ENCODE results near the gene ANKHD1.

GRCh38 chr5:140558542-140558941, 156.9 kb downstream of the ANKHD1 start:
- TF ChIP-seq BHLHE40 (IDR thresholded peaks at IDR 0.05; ENCODE audit: borderline replicate concordance) (no peak), NFRKB (IDR thresholded peaks at IDR 0.05) (no peak), ELF4 (IDR thresholded peaks at IDR 0.05) (no peak), ZNF384 (IDR thresholded peaks at IDR 0.05) (no peak), SUZ12 (IDR thresholded peaks at IDR 0.05) (no peak), CTBP1 (IDR thresholded peaks at IDR 0.05; ENCODE audit: borderline replicate concordance) (no peak), FOXM1 (IDR thresholded peaks at IDR 0.05; ENCODE audit: borderline replicate concordance) (no peak)
- TF ChIP-seq, protein P1, sequence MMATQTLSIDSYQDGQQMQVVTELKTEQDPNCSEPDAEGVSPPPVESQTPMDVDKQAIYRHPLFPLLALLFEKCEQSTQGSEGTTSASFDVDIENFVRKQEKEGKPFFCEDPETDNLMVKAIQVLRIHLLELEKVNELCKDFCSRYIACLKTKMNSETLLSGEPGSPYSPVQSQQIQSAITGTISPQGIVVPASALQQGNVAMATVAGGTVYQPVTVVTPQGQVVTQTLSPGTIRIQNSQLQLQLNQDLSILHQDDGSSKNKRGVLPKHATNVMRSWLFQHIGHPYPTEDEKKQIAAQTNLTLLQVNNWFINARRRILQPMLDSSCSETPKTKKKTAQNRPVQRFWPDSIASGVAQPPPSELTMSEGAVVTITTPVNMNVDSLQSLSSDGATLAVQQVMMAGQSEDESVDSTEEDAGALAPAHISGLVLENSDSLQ (IDR thresholded peaks at IDR 0.05): no peak
